HEK293T (cell line): ENCODE measurements around the gene ANGPTL3.
"Not testable (repeated sequence)": the region's sequence is repeated elsewhere in the genome, so short reads cannot be mapped to it uniquely, and the experiment has no call there.

Source experiments
- CTCF ChIA-PET: fragments of 350-600 bp; formaldehyde crosslinking; extraction: SDS; loops from one replicate; lab custom pipeline; 2021; ENCODE audit warnings: antibody characterized with exemption, inconsistent platforms; lab: Yijun Ruan, JAX
- POLR2A ChIA-PET: fragments of 350-600 bp; formaldehyde crosslinking; extraction: SDS; loops from one replicate; lab custom pipeline; 2020; ENCODE audit warnings: antibody characterized with exemption, inconsistent platforms; lab: Yijun Ruan, JAX
- DNase-seq: peaks from one replicate; pipeline ENCODE4 v3.0.0; 2012; ENCODE audit warnings: mixed read lengths; ENCODE audit errors: extremely low spot score
- ARNT ChIP-seq: fragments of 450-650 bp; IDR thresholded peaks from 2 replicates; pipeline ENCODE4 v1.6.1; 2017; ENCODE audit warnings: mild to moderate bottlenecking
- BHLHE40 ChIP-seq: fragments of 450-650 bp; IDR thresholded peaks from 2 replicates; pipeline ENCODE4 v1.6.1; 2016; ENCODE audit warnings: mild to moderate bottlenecking, moderate library complexity, borderline replicate concordance
- CTBP1 ChIP-seq: fragments of 450-650 bp; IDR thresholded peaks from 2 replicates; pipeline ENCODE4 v1.6.1; 2016; ENCODE audit warnings: borderline replicate concordance
- ELF4 ChIP-seq: fragments of 450-650 bp; IDR thresholded peaks from 2 replicates; pipeline ENCODE4 v1.6.1; 2017; ENCODE audit warnings: antibody characterized with exemption
- FOXA1 ChIP-seq: fragments of 450-650 bp; IDR thresholded peaks from 2 replicates; pipeline ENCODE4 v1.6.1; 2016; ENCODE audit warnings: mild to moderate bottlenecking
- FOXK2 ChIP-seq: fragments of 450-650 bp; IDR thresholded peaks from 2 replicates; pipeline ENCODE4 v1.6.1; 2016; ENCODE audit warnings: mild to moderate bottlenecking
- FOXM1 ChIP-seq: fragments of 450-650 bp; IDR thresholded peaks from 2 replicates; pipeline ENCODE4 v1.6.1; 2017; ENCODE audit warnings: mild to moderate bottlenecking, borderline replicate concordance
- HDGF ChIP-seq: fragments of 450-650 bp; IDR thresholded peaks from 2 replicates; pipeline ENCODE4 v1.6.1; 2017; ENCODE audit warnings: antibody characterized with exemption, borderline replicate concordance
- L3MBTL2 ChIP-seq: fragments of 450-650 bp; conservative IDR thresholded peaks from 2 replicates; pipeline ENCODE4 v1.6.1; 2016; ENCODE audit warnings: mild to moderate bottlenecking
- LEF1 ChIP-seq: fragments of 450-650 bp; IDR thresholded peaks from 2 replicates; pipeline ENCODE4 v1.6.1; 2017; ENCODE audit warnings: mild to moderate bottlenecking, borderline replicate concordance
- NFRKB ChIP-seq: fragments of 450-650 bp; IDR thresholded peaks from 2 replicates; pipeline ENCODE4 v1.6.1; 2016; ENCODE audit warnings: mild to moderate bottlenecking, moderate library complexity
- PKNOX1 ChIP-seq: fragments of 450-650 bp; IDR thresholded peaks from 2 replicates; pipeline ENCODE4 v1.6.1; 2016
- SP1 ChIP-seq: fragments of 450-650 bp; IDR thresholded peaks from 2 replicates; pipeline ENCODE4 v1.6.1; 2017
- SUZ12 ChIP-seq: fragments of 450-650 bp; IDR thresholded peaks from 2 replicates; pipeline ENCODE4 v1.6.1; 2016; ENCODE audit warnings: mild to moderate bottlenecking
- TARDBP ChIP-seq: fragments of 450-650 bp; IDR thresholded peaks from 2 replicates; pipeline ENCODE4 v1.6.1; 2016
- ZNF384 ChIP-seq: fragments of 450-650 bp; IDR thresholded peaks from 2 replicates; pipeline ENCODE4 v1.6.1; 2016

The ANGPTL3 gene

GRCh38 chr1:62601457-62601856 lies 4.1 kb downstream of the ANGPTL3 start:
- TF ChIP-seq NFRKB (no peak), BHLHE40 (no peak), TARDBP (no peak), FOXK2 (no peak), LEF1 (no peak), ELF4 (no peak), FOXA1 (no peak), HDGF (no peak), PKNOX1 (no peak), L3MBTL2 (no peak), ARNT (no peak), SUZ12 (no peak), FOXM1 (no peak), CTBP1 (no peak), SP1 (no peak), ZNF384 (no peak)
- CTCF ChIA-PET: no interaction called here
- DNase-seq: no peak
- POLR2A ChIA-PET: no interaction called here

GRCh38 chr1:62608905-62609304 lies 11.6 kb downstream of the ANGPTL3 start:
- TF ChIP-seq NFRKB: no peak
- no peak for TF ChIP-seq HDGF
- no peak for TF ChIP-seq CTBP1
- TF ChIP-seq SUZ12: no peak
- no peak for TF ChIP-seq SP1
- no peak for TF ChIP-seq BHLHE40
- no peak for TF ChIP-seq ARNT
- TF ChIP-seq FOXK2: no peak
- TF ChIP-seq L3MBTL2: no peak
- TF ChIP-seq ELF4: no peak
- TF ChIP-seq LEF1: no peak
- no peak for TF ChIP-seq ZNF384
- no peak for TF ChIP-seq FOXM1
- ChIA-PET CTCF (no interaction called here), POLR2A (no interaction called here)
- DNase-seq: no peak

GRCh38 chr1:62610588-62610987 lies 13.3 kb downstream of the ANGPTL3 start:
- DNase-seq, POLR2A ChIA-PET, CTCF ChIA-PET: not testable (repeated sequence)

- ChIA-PET CTCF (no interaction called here), POLR2A (no interaction called here)
- no peak for TF ChIP-seq NFRKB
- no peak for TF ChIP-seq FOXK2
- no peak for TF ChIP-seq LEF1
- TF ChIP-seq TARDBP: no peak
- no peak for TF ChIP-seq FOXA1
- TF ChIP-seq SP1: no peak
- no peak for TF ChIP-seq ARNT
- TF ChIP-seq L3MBTL2: no peak
- no peak for TF ChIP-seq ZNF384
- no peak for TF ChIP-seq HDGF
- TF ChIP-seq FOXM1: no peak
- no peak for TF ChIP-seq SUZ12
- no peak for TF ChIP-seq BHLHE40
- no peak for TF ChIP-seq PKNOX1
- TF ChIP-seq CTBP1: no peak
- TF ChIP-seq ELF4: no peak
- DNase-seq: no peak
These were observed 15.4 kb downstream of the ANGPTL3 start for GRCh38 chr1:62612770-62613169.

GRCh38 chr1:62613325-62613727 lies 16.0 kb downstream of the ANGPTL3 start:
- TF ChIP-seq L3MBTL2 (no peak), LEF1 (no peak), FOXA1 (no peak), BHLHE40 (no peak), ARNT (no peak), HDGF (no peak), ZNF384 (no peak), PKNOX1 (no peak), FOXM1 (no peak), FOXK2 (no peak), SUZ12 (no peak), NFRKB (no peak), SP1 (no peak), ELF4 (no peak), CTBP1 (no peak)
- no peak for DNase-seq
- ChIA-PET CTCF (no interaction called here), POLR2A (no interaction called here)

- ChIA-PET CTCF (no interaction called here), POLR2A (no interaction called here)
- DNase-seq: no peak
- no peak for TF ChIP-seq CTBP1
- no peak for TF ChIP-seq BHLHE40
- TF ChIP-seq SUZ12: no peak
- TF ChIP-seq NFRKB: no peak
- no peak for TF ChIP-seq FOXK2
- no peak for TF ChIP-seq ARNT
- TF ChIP-seq PKNOX1: no peak
These were observed 16.6 kb downstream of the ANGPTL3 start for GRCh38 chr1:62613890-62614289.
